HG03025 (cell line): ENCODE results near the gene IFT22.
"Not testable (repeated sequence)": the region's sequence is repeated elsewhere in the genome, so short reads cannot be mapped to it uniquely, and the experiment has no call there.

Experiments used
- ATAC-seq: cut with Tn5 transposase; IDR thresholded peaks from one replicate; pipeline ENCODE4 v1.9.1; 2021; ENCODE audit warnings: mild to moderate bottlenecking, moderate library complexity; ENCODE audit not compliant: unreplicated experiment, low FRiP score

Gene IFT22

GRCh38 chr7:101285171-101285570 lies 36.4 kb downstream of the IFT22 start:
- ATAC-seq = no peak

- ATAC-seq = not testable (repeated sequence)
Measured at GRCh38 chr7:101280912-101281311, 40.7 kb downstream of the IFT22 start.

GRCh38 chr7:101278461-101279292 lies 42.9 kb downstream of the IFT22 start:
- no peak for ATAC-seq

- ATAC-seq = no peak
Measured at GRCh38 chr7:101277155-101277554, 44.5 kb downstream of the IFT22 start.

- ATAC-seq = no peak
Measured at GRCh38 chr7:101273206-101273605, 48.4 kb downstream of the IFT22 start.

GRCh38 chr7:101271021-101271420 lies 50.6 kb downstream of the IFT22 start:
- no peak for ATAC-seq

GRCh38 chr7:101269664-101270063 lies 51.9 kb downstream of the IFT22 start:
- ATAC-seq = no peak

GRCh38 chr7:101265622-101266516 lies 55.7 kb downstream of the IFT22 start:
- ATAC-seq = no peak

- ATAC-seq = not testable (repeated sequence)
Measured at GRCh38 chr7:101264102-101264706, 57.4 kb downstream of the IFT22 start.
